WTC11 (cell line): Measurements from ENCODE around the gene POTEF. TPM values are rescaled to one million over a fixed set of nuclear protein-coding genes. Genes with fewer than 3 reads are reported as not detected.
"Not testable (repeated sequence)": the region's sequence is repeated elsewhere in the genome, so short reads cannot be mapped to it uniquely, and the experiment has no call there.

Experiments
- ATAC-seq: fragments of 200-7000 bp; cut with Tn5 transposase; 2 replicates; pipeline ENCODE4 v1.10.0; 2021; ENCODE audit warnings: mild to moderate bottlenecking, moderate library complexity
- CTCF ChIA-PET: fragments of 300-600 bp; sonication (Branson Sonifier 250); formaldehyde crosslinking; loops from one replicate; lab custom pipeline; 2021; ENCODE audit warnings: antibody characterized with exemption; lab: Charles Lee
- POLR2A ChIA-PET: fragments of 350-600 bp; sonication (Branson Sonifier 250); formaldehyde crosslinking; loops from one replicate; lab custom pipeline; 2021; ENCODE audit warnings: antibody characterized with exemption; lab: Charles Lee
- DNase-seq: peaks from one replicate; pipeline ENCODE4 v3.0.0; 2021; ENCODE audit warnings: low spot score
- H3K27ac Mint-ChIP-seq: 2 replicates; pipeline ENCODE4 v1.8.0; 2021; ENCODE audit warnings: mixed read lengths
- H3K27me3 Mint-ChIP-seq: 2 replicates; pipeline ENCODE4 v1.8.0; 2021; ENCODE audit warnings: low read depth, mild to moderate bottlenecking, moderate library complexity, mixed read lengths
- H3K36me3 Mint-ChIP-seq: 2 replicates; pipeline ENCODE4 v1.8.0; 2021; ENCODE audit warnings: mixed read lengths
- H3K4me1 Mint-ChIP-seq: 2 replicates; pipeline ENCODE4 v1.8.0; 2022; ENCODE audit warnings: mixed read lengths
- H3K4me3 Mint-ChIP-seq: 2 replicates; pipeline ENCODE4 v1.8.0; 2021; ENCODE audit warnings: mild to moderate bottlenecking, moderate library complexity, mixed read lengths
- H3K9me3 Mint-ChIP-seq: 2 replicates; pipeline ENCODE4 v1.8.0; 2021; ENCODE audit warnings: mixed read lengths
- ATF2 ChIP-seq: sonication (generic); formaldehyde crosslinking; IDR thresholded peaks from 2 replicates; pipeline ENCODE4 v1.8.1; 2022; ENCODE audit warnings: low read depth, missing genetic modification reagents, borderline replicate concordance
- ELF4 ChIP-seq: sonication (generic); formaldehyde crosslinking; IDR thresholded peaks from 2 replicates; pipeline ENCODE4 v1.8.1; 2022; ENCODE audit warnings: low read depth, mild to moderate bottlenecking, moderate library complexity, missing genetic modification reagents
- ETV6 ChIP-seq: sonication (generic); formaldehyde crosslinking; IDR thresholded peaks from 2 replicates; pipeline ENCODE4 v1.8.1; 2022; ENCODE audit warnings: mild to moderate bottlenecking, missing genetic modification reagents
- IRF2 ChIP-seq: sonication (generic); formaldehyde crosslinking; IDR thresholded peaks from 2 replicates; pipeline ENCODE4 v1.8.0; 2022; ENCODE audit warnings: low read depth, missing genetic modification reagents, borderline replicate concordance
- MAX ChIP-seq: sonication (generic); formaldehyde crosslinking; IDR thresholded peaks from 2 replicates; pipeline ENCODE4 v1.8.0; 2022; ENCODE audit warnings: mild to moderate bottlenecking, missing genetic modification reagents
- NR1H2 ChIP-seq: sonication (generic); formaldehyde crosslinking; IDR thresholded peaks from 2 replicates; pipeline ENCODE4 v1.9.0; 2021; ENCODE audit warnings: mild to moderate bottlenecking, moderate library complexity, missing genetic modification reagents
- NR2C2 ChIP-seq: sonication (generic); formaldehyde crosslinking; IDR thresholded peaks from 2 replicates; pipeline ENCODE4 v1.8.0; 2022; ENCODE audit warnings: mild to moderate bottlenecking, missing genetic modification reagents
- TEAD4 ChIP-seq: sonication (generic); formaldehyde crosslinking; IDR thresholded peaks from 2 replicates; pipeline ENCODE4 v1.8.0; 2022; ENCODE audit warnings: mild to moderate bottlenecking, missing genetic modification reagents
- ZNF317 ChIP-seq: sonication (generic); formaldehyde crosslinking; IDR thresholded peaks from 2 replicates; pipeline ENCODE4 v1.8.1; 2023; ENCODE audit warnings: low read depth, mild to moderate bottlenecking, moderate library complexity, missing genetic modification reagents, borderline replicate concordance
- ZNF396 ChIP-seq: fragments of 250-450 bp; sonication (Bioruptor Pico); IDR thresholded peaks from 2 replicates; pipeline ENCODE4 v1.8.0; 2021; ENCODE audit warnings: mild to moderate bottlenecking, moderate library complexity, borderline replicate concordance
- total RNA-seq: library from RNA; stranded (reverse); gene quantifications from 3 replicates; pipeline ENCODE4 v1.2.3, GENCODE V29; 2021
- TF ChIP-seq, protein P1 (sequence below): sonication (generic); formaldehyde crosslinking; IDR thresholded peaks from 2 replicates; pipeline ENCODE4 v1.8.0; 2022; ENCODE audit warnings: mild to moderate bottlenecking, missing genetic modification reagents
- TF ChIP-seq, protein P2 (sequence below): sonication (generic); formaldehyde crosslinking; IDR thresholded peaks from 2 replicates; pipeline ENCODE4 v1.8.0; 2022; ENCODE audit warnings: mild to moderate bottlenecking, missing genetic modification reagents

The POTEF gene
- total RNA-seq, 1 experiment from 2014 or later: 10.5 TPM

GRCh38 chr2:130135692-130136541 lies 6.9 kb upstream of the POTEF start:
- Mint-ChIP-seq H3K4me1 (peaks cover 16% of the 10 kb centered on the region), H3K4me3 (no peak overlapping the region), H3K9me3 (no peaks in the 10 kb centered on the region), H3K36me3 (no peaks in the 10 kb centered on the region)
- no peak for TF ChIP-seq ELF4 (CRISPR knock-in tag)
- TF ChIP-seq TEAD4 (CRISPR knock-in tag): no peak
- TF ChIP-seq NR2C2 (CRISPR knock-in tag): no peak
- no peak for TF ChIP-seq ZNF396 (CRISPR knock-in tag)
- TF ChIP-seq, protein P1, sequence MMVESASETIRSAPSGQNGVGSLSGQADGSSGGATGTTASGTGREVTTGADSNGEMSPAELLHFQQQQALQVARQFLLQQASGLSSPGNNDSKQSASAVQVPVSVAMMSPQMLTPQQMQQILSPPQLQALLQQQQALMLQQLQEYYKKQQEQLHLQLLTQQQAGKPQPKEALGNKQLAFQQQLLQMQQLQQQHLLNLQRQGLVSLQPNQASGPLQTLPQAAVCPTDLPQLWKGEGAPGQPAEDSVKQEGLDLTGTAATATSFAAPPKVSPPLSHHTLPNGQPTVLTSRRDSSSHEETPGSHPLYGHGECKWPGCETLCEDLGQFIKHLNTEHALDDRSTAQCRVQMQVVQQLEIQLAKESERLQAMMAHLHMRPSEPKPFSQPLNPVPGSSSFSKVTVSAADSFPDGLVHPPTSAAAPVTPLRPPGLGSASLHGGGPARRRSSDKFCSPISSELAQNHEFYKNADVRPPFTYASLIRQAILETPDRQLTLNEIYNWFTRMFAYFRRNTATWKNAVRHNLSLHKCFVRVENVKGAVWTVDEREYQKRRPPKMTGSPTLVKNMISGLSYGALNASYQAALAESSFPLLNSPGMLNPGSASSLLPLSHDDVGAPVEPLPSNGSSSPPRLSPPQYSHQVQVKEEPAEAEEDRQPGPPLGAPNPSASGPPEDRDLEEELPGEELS (CRISPR knock-in tag): no peak
- TF ChIP-seq MAX (CRISPR knock-in tag): no peak
- TF ChIP-seq IRF2 (CRISPR knock-in tag): no peak
- TF ChIP-seq, protein P2, sequence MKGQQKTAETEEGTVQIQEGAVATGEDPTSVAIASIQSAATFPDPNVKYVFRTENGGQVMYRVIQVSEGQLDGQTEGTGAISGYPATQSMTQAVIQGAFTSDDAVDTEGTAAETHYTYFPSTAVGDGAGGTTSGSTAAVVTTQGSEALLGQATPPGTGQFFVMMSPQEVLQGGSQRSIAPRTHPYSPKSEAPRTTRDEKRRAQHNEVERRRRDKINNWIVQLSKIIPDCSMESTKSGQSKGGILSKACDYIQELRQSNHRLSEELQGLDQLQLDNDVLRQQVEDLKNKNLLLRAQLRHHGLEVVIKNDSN (CRISPR knock-in tag): no peak
- no peak for TF ChIP-seq ATF2 (CRISPR knock-in tag)
- TF ChIP-seq ETV6 (CRISPR knock-in tag): no peak
- TF ChIP-seq ZNF317: no peak
- TF ChIP-seq NR1H2: no peak
- TF ChIP-seq, all 79 proteins: peak for 0
- ATAC-seq (no peak), DNase-seq (no peak)
- H3K27ac Mint-ChIP-seq: no peak overlapping the region
- no peaks in the 10 kb centered on the region for H3K27me3 Mint-ChIP-seq
- ChIA-PET CTCF (no interaction called here), POLR2A (no interaction called here)

DNA sequence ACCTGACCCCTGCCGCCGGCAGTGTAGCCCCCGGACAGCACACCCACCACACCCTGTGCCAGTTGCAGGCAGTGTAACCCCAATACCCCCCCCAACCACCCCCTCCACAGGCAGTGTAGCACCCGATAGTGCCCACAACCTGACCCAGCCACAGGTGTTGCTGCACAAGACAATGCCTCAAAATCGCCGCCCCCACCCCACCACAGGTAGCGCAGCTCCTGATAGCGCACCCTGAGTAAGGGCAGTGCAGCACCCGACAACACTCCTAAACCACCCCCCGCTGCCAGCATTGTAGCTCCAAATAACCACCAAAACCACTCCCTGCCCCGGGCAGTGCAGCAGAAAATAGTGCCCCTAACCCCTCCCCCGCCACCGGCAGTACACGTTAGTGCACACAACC lies 558 bp downstream of the POTEF start:
- DNase-seq, H3K27ac Mint-ChIP-seq, H3K9me3 Mint-ChIP-seq, CTCF ChIA-PET, H3K36me3 Mint-ChIP-seq, ATAC-seq, H3K27me3 Mint-ChIP-seq: not testable (repeated sequence)
- peaks cover 11% of the 10 kb centered on the region for H3K4me1 Mint-ChIP-seq
- POLR2A ChIA-PET: interaction anchor here (0.6 kb wide), 1 partner anchor 1081 kb away, joined by 6 read pairs; the partner anchor contains the start of gene POTEE
- peak overlapping the region; percentile 93 for H3K4me3 Mint-ChIP-seq

DNA sequence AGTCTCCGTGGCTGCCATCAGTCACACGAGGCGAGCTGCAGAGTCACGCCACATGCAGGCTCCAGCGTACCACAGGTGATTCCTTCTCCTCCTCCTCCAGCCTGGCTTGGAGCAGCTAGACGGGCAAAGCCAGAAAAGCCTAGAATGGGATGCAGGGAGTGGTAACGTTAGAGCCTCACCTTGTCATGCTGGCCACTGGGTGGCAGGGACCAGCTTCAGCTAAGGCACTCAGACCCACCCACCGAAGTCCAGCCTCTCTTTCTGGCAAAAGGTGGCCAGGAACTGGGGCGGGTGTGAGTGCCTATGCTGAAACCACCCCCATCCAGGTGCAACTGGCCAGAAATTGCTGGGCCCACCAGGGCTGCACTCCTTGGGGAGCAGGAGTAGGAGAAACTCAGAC lies 1.3 kb downstream of the POTEF start:
- peak overlapping the region; percentile 93 for H3K4me3 Mint-ChIP-seq
- POLR2A ChIA-PET, ATAC-seq: not testable (repeated sequence)

GRCh38 chr2:130120924-130121323 lies 8.1 kb downstream of the POTEF start:
- H3K9me3 Mint-ChIP-seq, H3K36me3 Mint-ChIP-seq, H3K4me1 Mint-ChIP-seq, H3K27ac Mint-ChIP-seq, H3K27me3 Mint-ChIP-seq, POLR2A ChIA-PET, CTCF ChIA-PET, ATAC-seq, DNase-seq, H3K4me3 Mint-ChIP-seq: not testable (repeated sequence)

More for the DNA sequence above, 1.3 kb downstream of the POTEF start:
- H3K27ac Mint-ChIP-seq, H3K27me3 Mint-ChIP-seq, H3K9me3 Mint-ChIP-seq, CTCF ChIA-PET, DNase-seq, H3K36me3 Mint-ChIP-seq: not testable (repeated sequence)
- H3K4me1 Mint-ChIP-seq: peaks cover 11% of the 10 kb centered on the region
